Gastrocnemius medialis (tissue), 4 donors: ENCODE data around the gene EIF4H.

ENCODE experiments used
- CTCF ChIP-seq, 5 experiments: fragments of 450-650 bp in 3 of 5; fragments of 200-600 bp in 2 of 5; sonication (generic) in 2 of 5; IDR thresholded peaks in 4 of 5; conservative IDR thresholded peaks in 1 of 5; 1 replicate in 4 of 5; 2 replicates in 1 of 5; pipeline ENCODE4 v1.5.1; 2016 to 2019; ENCODE audit warnings: antibody characterized with exemption in 5 of 5, mild to moderate bottlenecking in 3 of 5, moderate library complexity in 3 of 5
- POLR2A ChIP-seq, 2 donors: fragments of 450-650 bp; IDR thresholded peaks; one replicate each; pipeline ENCODE4 v1.6.1; 2017; ENCODE audit warnings: antibody characterized with exemption in 2 of 2, mild to moderate bottlenecking in 2 of 2, moderate library complexity in 2 of 2

- TF ChIP-seq CTCF (IDR thresholded peaks at IDR 0.05 in 4 of 5, conservative IDR thresholded peaks at IDR 0.05 in 1 of 5) (peak; percentile 94 to 100 (median 96)), POLR2A (IDR thresholded peaks at IDR 0.05) (no peak)
These were observed 32.5 kb downstream of the EIF4H start for GRCh38 chr7:74206589-74207120.
